Prostate gland (tissue), 2 donors: ENCODE data around the gene HCFC2. TPM values are rescaled to one million over a fixed set of nuclear protein-coding genes. Genes with fewer than 3 reads are reported as not detected.

Experiments
- DNase-seq: peaks from one replicate; pipeline ENCODE4 v3.0.0-alpha.2; 2019; ENCODE audit warnings: low spot score
- H3K27ac ChIP-seq, 2 donors: fragments of 200-600 bp; sonication (generic); 2 replicates each; pipeline ENCODE4 v1.5.1; 2017 to 2019
- H3K27me3 ChIP-seq: fragments of 200-600 bp; sonication (generic); replicated peaks from 2 replicates; pipeline ENCODE4 v1.5.1; 2019; ENCODE audit not compliant: insufficient read depth
- H3K36me3 ChIP-seq, 2 donors: fragments of 200-600 bp; sonication (generic); 1 replicate in 1 of 2; 2 replicates in 1 of 2; pipeline versions ENCODE4 v1.5.1 to v1.8.1; 2017 to 2019
- H3K4me1 ChIP-seq: fragments of 200-600 bp; sonication (generic); replicated peaks from 2 replicates; pipeline ENCODE4 v1.5.1; 2019
- H3K4me3 ChIP-seq, 2 donors: fragments of 200-600 bp; sonication (generic); 2 replicates each; pipeline ENCODE4 v1.5.1; 2017 to 2019
- H3K9me3 ChIP-seq: fragments of 200-600 bp; sonication (generic); 2 replicates; pipeline ENCODE4 v1.5.1; 2017
- CTCF ChIP-seq, 4 experiments: fragments of 200-600 bp in 2 of 4; fragments of 450-650 bp in 2 of 4; sonication (generic) in 2 of 4; IDR thresholded peaks; 1 replicate in 3 of 4; 2 replicates in 1 of 4; pipeline ENCODE4 v1.5.1; 2016 to 2019; ENCODE audit warnings: antibody characterized with exemption in 4 of 4, mild to moderate bottlenecking in 2 of 4, moderate library complexity in 2 of 4
- POLR2A ChIP-seq: fragments of 450-650 bp; IDR thresholded peaks from one replicate; pipeline ENCODE4 v1.6.1; 2016; ENCODE audit warnings: antibody characterized with exemption, mild to moderate bottlenecking
- POLR2AphosphoS5 ChIP-seq: sonication (generic); formaldehyde crosslinking; IDR thresholded peaks from one replicate; pipeline ENCODE4 v1.6.1; 2017; ENCODE audit warnings: antibody characterized with exemption
- WGBS: methylation state at CpG from one replicate; pipeline ENCODE4 v1.1.5; 2018; 5-methylcytosine and 5-hydroxymethylcytosine counted together
- intact Hi-C: fragments of 100-400 bp; cut with DNase I; formaldehyde crosslinking; loops from one replicate; pipeline ENCODE4 v1.14.2; 2022
- total RNA-seq, 2 donors: library from RNA; depleted of rRNA; stranded (reverse); fragments of >200 nt; gene quantifications; one replicate each; pipeline ENCODE4 v1.1.0, GENCODE V29; 2016

The HCFC2 gene
- total RNA-seq, 2 donors from 2014 or later = 18.3 to 18.6 TPM

- H3K27ac ChIP-seq = peak overlapping the region in 1 of 2 donors; percentile 55
- no peak for TF ChIP-seq POLR2A
Observed at GRCh38 chr12:104050436-104050835, 13.9 kb upstream of the HCFC2 start.

GRCh38 chr12:104054681-104055346 lies 9.5 kb upstream of the HCFC2 start:
- intact Hi-C loops = no loop called here
- H3K27me3 ChIP-seq = no peaks in the 10 kb centered on the region
- H3K4me3 ChIP-seq = no peak overlapping the region
- H3K9me3 ChIP-seq = no peaks in the 10 kb centered on the region
- TF ChIP-seq POLR2AphosphoS5 = no peak
- H3K36me3 ChIP-seq = no peaks in the 10 kb centered on the region
- 79% methylated on average over 4 of the region's 4 CpGs for WGBS
- no peak for DNase-seq
- no peaks in the 10 kb centered on the region for H3K4me1 ChIP-seq
- H3K27ac ChIP-seq = no peak overlapping the region

More at GRCh38 chr12:104050436-104050835, 13.9 kb upstream of the HCFC2 start:
- H3K36me3 ChIP-seq = no peaks in the 10 kb centered on the region
- H3K4me3 ChIP-seq = peak overlapping the region; percentile 24 to 35
- no peaks in the 10 kb centered on the region for H3K27me3 ChIP-seq
- intact Hi-C loops = no loop called here
- WGBS = 37% methylated on average over 3 of the region's 3 CpGs
- no peaks in the 10 kb centered on the region for H3K9me3 ChIP-seq
- no peak for DNase-seq
- H3K4me1 ChIP-seq = no peaks in the 10 kb centered on the region

GRCh38 chr12:104055686-104056388 lies 8.5 kb upstream of the HCFC2 start:
- no peak for TF ChIP-seq POLR2A
- TF ChIP-seq POLR2AphosphoS5 = no peak
- no peak for TF ChIP-seq CTCF (IDR thresholded peaks at IDR 0.05)
- WGBS = 28% methylated on average over 5 of the region's 5 CpGs
- no peak for DNase-seq
- intact Hi-C loops = no loop called here
- H3K4me1 ChIP-seq = no peaks in the 10 kb centered on the region
- H3K36me3 ChIP-seq = no peaks in the 10 kb centered on the region
- H3K9me3 ChIP-seq = no peaks in the 10 kb centered on the region
- no peaks in the 10 kb centered on the region for H3K27me3 ChIP-seq
- H3K4me3 ChIP-seq = no peak overlapping the region
- no peak overlapping the region for H3K27ac ChIP-seq

GRCh38 chr12:104056419-104056972 lies 7.8 kb upstream of the HCFC2 start:
- Histone ChIP-seq H3K36me3 (no peaks in the 10 kb centered on the region), H3K27ac (no peak overlapping the region), H3K4me1 (no peaks in the 10 kb centered on the region), H3K9me3 (no peaks in the 10 kb centered on the region), H3K27me3 (no peaks in the 10 kb centered on the region), H3K4me3 (no peak overlapping the region)
- 50% methylated on average over 4 of the region's 4 CpGs for WGBS
- intact Hi-C loops = no loop called here
- TF ChIP-seq POLR2A = no peak
- no peak for TF ChIP-seq CTCF (IDR thresholded peaks at IDR 0.05)
- no peak for TF ChIP-seq POLR2AphosphoS5
- DNase-seq = no peak

GRCh38 chr12:104057771-104058197 lies 6.5 kb upstream of the HCFC2 start:
- Histone ChIP-seq H3K27me3 (no peaks in the 10 kb centered on the region), H3K27ac (no peak overlapping the region), H3K36me3 (no peaks in the 10 kb centered on the region), H3K4me3 (no peak overlapping the region), H3K9me3 (no peaks in the 10 kb centered on the region), H3K4me1 (no peaks in the 10 kb centered on the region)
- WGBS = 6% methylated on average over 1 of the region's 1 CpG
- TF ChIP-seq CTCF (IDR thresholded peaks at IDR 0.05) (peak in 3 of 4 experiments; percentile 19 to 40 (median 35)), POLR2A (no peak)
- no peak for DNase-seq
- intact Hi-C loops = no loop called here
